A549 (cell line): ENCODE data around the gene NTF3. TPM values are rescaled to one million over a fixed set of nuclear protein-coding genes. Genes with fewer than 3 reads are reported as not detected.

ENCODE experiments used
- ATAC-seq, 2 experiments: fragments of 200-7000 bp in 1 of 2; fragments of >200 bp in 1 of 2; cut with Nextera tagmentation in 1 of 2; cut with Tn5 transposase in 1 of 2; 3 replicates each; pipeline versions ENCODE4 v1.8.0 to v1.9.1; 2018 to 2020; ENCODE audit warnings: mild to moderate bottlenecking in 1 of 2, moderate library complexity in 1 of 2
- CTCF ChIA-PET: fragments of 300-600 bp; sonication (Branson Sonifier 250); formaldehyde crosslinking; extraction: SDS; loops from one replicate; lab custom pipeline; 2021; ENCODE audit warnings: antibody characterized with exemption, inconsistent platforms; lab: Yijun Ruan, JAX
- POLR2A ChIA-PET: fragments of 350-600 bp; formaldehyde crosslinking; extraction: SDS; loops from one replicate; lab custom pipeline; 2021; ENCODE audit warnings: antibody characterized with exemption, inconsistent platforms; lab: Yijun Ruan, JAX
- DNase-seq, 2 experiments: peaks; one replicate each; pipeline versions ENCODE4 v3.0.0 to v3.0.0-alpha.2; 2011 to 2016; ENCODE audit warnings: low read depth in 1 of 2, low spot score in 1 of 2
- FAIRE-seq: peaks from 2 replicates; lab custom pipeline; 2011; peaks lifted over from hg19 to GRCh38; lab: Jason Lieb, UNC
- H3K27ac ChIP-seq, 2 experiments: fragments of >200 bp; sonication (Bioruptor Twin); formaldehyde crosslinking; 3 replicates each; pipeline ENCODE4 v1.5.1; 2016 to 2017
- H3K4me1 ChIP-seq: fragments of >200 bp; sonication (Bioruptor Twin); formaldehyde crosslinking; 3 replicates; pipeline ENCODE4 v1.6.1; 2016
- H3K4me2 ChIP-seq: fragments of >200 bp; sonication (Bioruptor Twin); formaldehyde crosslinking; 3 replicates; pipeline ENCODE4 v1.6.1; 2016
- H3K4me3 ChIP-seq: fragments of >200 bp; sonication (Bioruptor Twin); formaldehyde crosslinking; 3 replicates; pipeline ENCODE4 v1.5.1; 2016
- H3K9me3 ChIP-seq: fragments of >200 bp; sonication (Bioruptor Twin); formaldehyde crosslinking; 3 replicates; pipeline ENCODE4 v1.6.1; 2016
- CBX2 ChIP-seq: fragments of 200-600 bp; sonication (generic); IDR thresholded peaks from 2 replicates; pipeline ENCODE4 v1.6.1; 2016; ENCODE audit warnings: low read depth, mild to moderate bottlenecking, borderline replicate concordance
- CBX8 ChIP-seq: fragments of 200-600 bp; sonication (generic); IDR thresholded peaks from 2 replicates; pipeline ENCODE4 v1.6.1; 2016
- CEBPB ChIP-seq, 2 experiments: fragments of >200 bp in 1 of 2; sonication (Bioruptor Twin) in 1 of 2; formaldehyde crosslinking in 1 of 2; IDR thresholded peaks; 2 replicates each; pipeline ENCODE4 v1.6.1; 2012 to 2016
- CHD2 ChIP-seq: fragments of 150-350 bp; IDR thresholded peaks from 2 replicates; pipeline ENCODE4 v1.6.1; 2014; ENCODE audit warnings: low read length; ENCODE audit not compliant: partially characterized antibody
- EHF ChIP-seq: fragments of 250-450 bp; sonication (Bioruptor Pico); IDR thresholded peaks from 2 replicates; pipeline ENCODE4 v1.5.0; 2020; ENCODE audit warnings: mild to moderate bottlenecking
- ELK1 ChIP-seq: fragments of 150-350 bp; IDR thresholded peaks from 2 replicates; pipeline ENCODE4 v1.6.1; 2014; ENCODE audit warnings: low read depth, mild to moderate bottlenecking, low read length
- FOSB ChIP-seq: fragments of 250-450 bp; sonication (Bioruptor Pico); IDR thresholded peaks from 2 replicates; pipeline ENCODE4 v1.5.0; 2020; ENCODE audit warnings: mild to moderate bottlenecking, moderate library complexity
- FOSL2 ChIP-seq, 2 experiments: fragments of 450-650 bp in 1 of 2; fragments of >200 bp in 1 of 2; sonication (Bioruptor Twin) in 1 of 2; formaldehyde crosslinking; IDR thresholded peaks; 2 replicates each; pipeline versions ENCODE4 v1.5.0 to v1.6.1; 2016 to 2020; ENCODE audit warnings: mild to moderate bottlenecking in 1 of 2, moderate library complexity in 1 of 2
- HOXB13 ChIP-seq: fragments of 250-450 bp; sonication (Bioruptor Pico); IDR thresholded peaks from 2 replicates; pipeline ENCODE4 v1.5.0; 2020; ENCODE audit warnings: low read depth, mild to moderate bottlenecking, moderate library complexity
- HOXB5 ChIP-seq: fragments of 250-450 bp; sonication (Bioruptor Pico); IDR thresholded peaks from 2 replicates; pipeline ENCODE4 v1.5.0; 2020; ENCODE audit warnings: mild to moderate bottlenecking, moderate library complexity
- JUNB ChIP-seq: fragments of >200 bp; sonication (Bioruptor Twin); formaldehyde crosslinking; IDR thresholded peaks from 2 replicates; pipeline ENCODE4 v1.6.1; 2016
- MAFK ChIP-seq: fragments of 450-650 bp; IDR thresholded peaks from 2 replicates; pipeline ENCODE4 v1.6.1; 2014; ENCODE audit not compliant: partially characterized antibody
- MAX ChIP-seq: IDR thresholded peaks from 2 replicates; pipeline ENCODE4 v1.6.1; 2012
- NFE2L2 ChIP-seq: fragments of 150-350 bp; conservative IDR thresholded peaks from 2 replicates; pipeline ENCODE4 v1.6.1; 2014; ENCODE audit warnings: low read length
- POLR2A ChIP-seq: IDR thresholded peaks from 2 replicates; pipeline ENCODE4 v1.6.1; 2012; ENCODE audit warnings: mild to moderate bottlenecking, low read length
- RFX5 ChIP-seq: fragments of 450-650 bp; IDR thresholded peaks from 2 replicates; pipeline ENCODE4 v1.7.1; 2014; ENCODE audit warnings: antibody characterized with exemption, mild to moderate bottlenecking, moderate library complexity
- RNF2 ChIP-seq: fragments of 200-600 bp; sonication (generic); IDR thresholded peaks from 2 replicates; pipeline ENCODE4 v1.6.1; 2016; ENCODE audit warnings: low read depth, mild to moderate bottlenecking, antibody characterized with exemption, moderate library complexity, borderline replicate concordance
- SMC3 ChIP-seq: fragments of >200 bp; sonication (Bioruptor Twin); formaldehyde crosslinking; IDR thresholded peaks from 3 replicates; pipeline ENCODE4 v1.6.1; 2018; ENCODE audit warnings: inconsistent platforms
- SREBF2 ChIP-seq: fragments of 450-650 bp; IDR thresholded peaks from 2 replicates; pipeline ENCODE4 v1.6.1; 2014; ENCODE audit warnings: mild to moderate bottlenecking, moderate library complexity
- ZC3H11A ChIP-seq: fragments of 450-650 bp; IDR thresholded peaks from 2 replicates; pipeline ENCODE4 v1.6.1; 2014; ENCODE audit warnings: antibody characterized with exemption, mild to moderate bottlenecking
- ZNF302 ChIP-seq: fragments of 250-450 bp; sonication (Bioruptor Pico); IDR thresholded peaks from 2 replicates; pipeline ENCODE4 v1.9.0; 2021; ENCODE audit warnings: inconsistent platforms, mild to moderate bottlenecking, moderate library complexity
- WGBS: methylation state at CpG from one replicate; pipeline ENCODE4 v1.1.6; 2017; ENCODE audit errors: missing lambda C conversion rate; 5-methylcytosine and 5-hydroxymethylcytosine counted together
- polyA plus RNA-seq, 4 experiments: library from polyadenylated mRNA; depleted of rRNA in 3 of 4; stranded (reverse); fragments of >200 nt; fragmentation: RNase III in 1 of 4; extraction: RNeasy Plus Mini Kit Qiagen cat#74134 plus additional on column Dnase treatment in 1 of 4; gene quantifications; 2 replicates in 3 of 4; 3 replicates in 1 of 4; pipeline ENCODE4 v1.2.3, GENCODE V29; 2011 to 2017
- TF ChIP-seq, protein P1 (sequence below): fragments of >200 bp; sonication (Bioruptor Twin); formaldehyde crosslinking; IDR thresholded peaks from 2 replicates; pipeline ENCODE4 v1.6.1; 2016
- TF ChIP-seq, protein P2 (sequence below): fragments of >200 bp; sonication (Bioruptor Twin); formaldehyde crosslinking; IDR thresholded peaks from 3 replicates; pipeline ENCODE4 v1.6.1; 2016

The NTF3 gene
- polyA plus RNA-seq, 2 of the 4 experiments (the other 2 are of a cell fraction), result not detected

- no peak for TF ChIP-seq NFE2L2
- no peak for TF ChIP-seq HOXB5 (CRISPR knock-in tag)
- TF ChIP-seq RFX5, result no peak
- TF ChIP-seq MAX, result no peak
- no peak for TF ChIP-seq RNF2
- TF ChIP-seq CEBPB (IDR thresholded peaks at IDR 0.05), result no peak
- TF ChIP-seq POLR2A, result no peak
- TF ChIP-seq MAFK, result no peak
- no peak for TF ChIP-seq SREBF2
- TF ChIP-seq JUNB, result no peak
- TF ChIP-seq HOXB13 (CRISPR knock-in tag), result no peak
- no peak for TF ChIP-seq ELK1
- no peak for TF ChIP-seq ZNF302
- TF ChIP-seq, protein P1, sequence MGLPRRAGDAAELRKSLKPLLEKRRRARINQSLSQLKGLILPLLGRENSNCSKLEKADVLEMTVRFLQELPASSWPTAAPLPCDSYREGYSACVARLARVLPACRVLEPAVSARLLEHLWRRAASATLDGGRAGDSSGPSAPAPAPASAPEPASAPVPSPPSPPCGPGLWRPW, result no peak
- no peak overlapping the region for H3K4me2 ChIP-seq
- H3K27ac ChIP-seq, result no peak overlapping the region
- H3K4me1 ChIP-seq, result no peaks in the 10 kb centered on the region
- FAIRE-seq, result no peak
- H3K9me3 ChIP-seq, result no peaks in the 10 kb centered on the region
- ChIA-PET CTCF (interaction anchor here (0.9 kb wide), 1 partner anchor 12 kb away, joined by 3 read pairs; no protein-coding TSS in a partner anchor), POLR2A (no interaction called here)
- ATAC-seq, result no peak
- 25% methylated on average over 10 of the region's 11 CpGs for WGBS
- no peak overlapping the region for H3K4me3 ChIP-seq
- DNase-seq, result no peak
Observed at GRCh38 chr12:5522432-5523335, 90.8 kb downstream of the NTF3 start.

DNA sequence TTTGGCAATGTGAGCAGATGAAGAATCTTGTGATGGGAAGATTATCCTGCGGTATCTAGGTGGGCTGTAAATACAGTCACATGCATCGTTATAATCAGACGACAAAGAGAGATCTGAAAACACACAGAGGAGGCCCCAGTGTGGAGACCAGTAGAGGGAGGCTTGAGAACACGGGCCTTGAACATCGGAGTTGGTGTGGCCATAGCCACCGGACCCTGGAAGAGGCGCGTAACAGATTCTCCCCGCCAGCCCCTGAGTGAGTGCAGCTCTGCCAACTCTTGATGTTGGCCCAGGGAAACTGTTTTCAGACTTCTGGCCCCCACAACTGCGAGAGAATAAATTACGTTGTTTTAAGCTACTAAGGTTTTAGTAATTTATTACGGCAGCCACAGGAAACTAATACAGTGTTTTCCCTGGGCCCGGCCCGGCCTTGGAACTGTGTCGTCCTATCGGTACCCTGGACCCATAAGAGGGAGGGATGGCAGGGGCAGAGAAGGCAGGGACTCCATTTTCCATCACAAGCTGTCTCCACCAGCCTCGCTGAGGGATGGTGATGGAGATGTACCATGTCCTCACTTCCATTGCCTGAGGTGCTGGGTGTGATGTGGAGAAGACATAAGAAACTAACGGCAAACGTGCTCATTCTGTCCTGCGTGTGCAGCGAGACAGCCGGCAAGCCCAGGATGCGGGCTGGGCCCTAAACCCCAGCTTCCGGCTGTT is 91.6 kb downstream of the NTF3 start:
- ChIA-PET CTCF (interaction anchor here (0.9 kb wide), 1 partner anchor 13 kb away, joined by 3 read pairs; no protein-coding TSS in a partner anchor), POLR2A (no interaction called here)
- WGBS, result 42% methylated on average over 22 of the region's 24 CpGs
- H3K4me3 ChIP-seq, result no peak overlapping the region
- FAIRE-seq, result no peak
- H3K27ac ChIP-seq, result no peak overlapping the region
- H3K4me1 ChIP-seq, result no peaks in the 10 kb centered on the region
- DNase-seq, result no peak
- no peaks in the 10 kb centered on the region for H3K9me3 ChIP-seq
- TF ChIP-seq ELK1 (no peak), NFE2L2 (no peak), FOSB (CRISPR knock-in tag) (no peak), SMC3 (no peak), ZC3H11A (no peak), CBX8 (no peak), CHD2 (no peak), EHF (CRISPR knock-in tag) (no peak), FOSL2 (IDR thresholded peaks at IDR 0.05) (no peak), FOSL2 (CRISPR knock-in tag; IDR thresholded peaks at IDR 0.05) (no peak), CBX2 (no peak)
- TF ChIP-seq, protein P2, sequence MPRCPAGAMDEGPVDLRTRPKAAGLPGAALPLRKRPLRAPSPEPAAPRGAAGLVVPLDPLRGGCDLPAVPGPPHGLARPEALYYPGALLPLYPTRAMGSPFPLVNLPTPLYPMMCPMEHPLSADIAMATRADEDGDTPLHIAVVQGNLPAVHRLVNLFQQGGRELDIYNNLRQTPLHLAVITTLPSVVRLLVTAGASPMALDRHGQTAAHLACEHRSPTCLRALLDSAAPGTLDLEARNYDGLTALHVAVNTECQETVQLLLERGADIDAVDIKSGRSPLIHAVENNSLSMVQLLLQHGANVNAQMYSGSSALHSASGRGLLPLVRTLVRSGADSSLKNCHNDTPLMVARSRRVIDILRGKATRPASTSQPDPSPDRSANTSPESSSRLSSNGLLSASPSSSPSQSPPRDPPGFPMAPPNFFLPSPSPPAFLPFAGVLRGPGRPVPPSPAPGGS, result no peak
- TF ChIP-seq, protein P1, result no peak
- no peak for ATAC-seq
- H3K4me2 ChIP-seq, result no peak overlapping the region
